ENCODE results near the gene MMD2. TPM values are rescaled to one million over a fixed set of nuclear protein-coding genes. Genes with fewer than 3 reads are reported as not detected.
A peak's percentile ranks its signal among the peaks of the same experiment; 100 is the strongest.

The MMD2 gene
- total RNA-seq, 6 experiments from 2014 or later, result not detected

- no peaks in the 10 kb centered on the region; the same call in 1 of the 2 replicates for H3K9me3 Mint-ChIP-seq
- no peak for TF ChIP-seq CTCF (IDR thresholded peaks at IDR 0.05)
- DNase-seq, result no peak
- no peak overlapping the region for H3K4me3 Mint-ChIP-seq
- H3K27ac Mint-ChIP-seq, result no peak overlapping the region
- no peaks in the 10 kb centered on the region; the same call in 1 of the 2 replicates for H3K4me1 Mint-ChIP-seq (ENCODE audit: low read depth)
- H3K27me3 Mint-ChIP-seq (ENCODE audit: insufficient read depth), result peaks cover 9% of the 10 kb centered on the region
- H3K36me3 Mint-ChIP-seq (ENCODE audit: low read depth), result 0 out of 2 replicates have a peak, but pooled peaks cover 5% of the 10 kb centered on the region
Measured at GRCh38 chr7:4861227-4861626, 97.8 kb downstream of the MMD2 start.

- DNase-seq, result no peak
- H3K4me3 Mint-ChIP-seq, result peak overlapping the region; percentile 61
- H3K27me3 Mint-ChIP-seq (ENCODE audit: insufficient read depth), result peaks cover 12% of the 10 kb centered on the region
- peaks cover under 1% of the 10 kb centered on the region for H3K9me3 Mint-ChIP-seq
- no peak overlapping the region for H3K27ac Mint-ChIP-seq
- no peaks in the 10 kb centered on the region for H3K36me3 Mint-ChIP-seq (ENCODE audit: low read depth)
- no peak for TF ChIP-seq CTCF (IDR thresholded peaks at IDR 0.05)
- peaks cover 1% of the 10 kb centered on the region for H3K4me1 Mint-ChIP-seq (ENCODE audit: low read depth)
Measured at GRCh38 chr7:4857189-4857588, 101.8 kb downstream of the MMD2 start.

GRCh38 chr7:4856336-4857057 is 102.5 kb downstream of the MMD2 start:
- peaks cover under 1% of the 10 kb centered on the region; the same call in 1 of the 2 replicates for H3K36me3 Mint-ChIP-seq (ENCODE audit: low read depth)
- H3K27ac Mint-ChIP-seq, result no peak overlapping the region
- peaks cover 7% of the 10 kb centered on the region for H3K9me3 Mint-ChIP-seq
- TF ChIP-seq CTCF (IDR thresholded peaks at IDR 0.05), result no peak
- H3K4me3 Mint-ChIP-seq, result no peak overlapping the region
- no peak for DNase-seq
- peaks cover 16% of the 10 kb centered on the region for H3K27me3 Mint-ChIP-seq (ENCODE audit: insufficient read depth)
- H3K4me1 Mint-ChIP-seq (ENCODE audit: low read depth), result peaks cover 8% of the 10 kb centered on the region

Other genes with a start within 250 kb of the MMD2 start
- gene AP5Z1, start 183.6 kb downstream of the MMD2 start, total RNA-seq (2021; fragmentation: NEBNext Ultra II Directional; extraction: Animal tissue kit (Norgen Biotek cat#: 25700)), result 10 to 100 TPM; 39.8 to 50.4 (median 42.1) TPM
- not detected for gene PAPOLB, start 97.2 kb downstream of the MMD2 start, total RNA-seq (2021; fragmentation: NEBNext Ultra II Directional; extraction: Animal tissue kit (Norgen Biotek cat#: 25700))
- gene RADIL, start 75.5 kb downstream of the MMD2 start, total RNA-seq (2021; fragmentation: NEBNext Ultra II Directional; extraction: Animal tissue kit (Norgen Biotek cat#: 25700)), result under 1 TPM; 0.09 to 0.43 (median 0.24) TPM
- 1 to 10 TPM; 7.0 to 8.2 (median 8.0) TPM for gene RBAK, start 86.7 kb upstream of the MMD2 start, total RNA-seq (2021; fragmentation: NEBNext Ultra II Directional; extraction: Animal tissue kit (Norgen Biotek cat#: 25700))
- 10 to 100 TPM; 55.0 to 71.9 (median 59.2) TPM for gene WIPI2, start 231.0 kb upstream of the MMD2 start, total RNA-seq (2021; fragmentation: NEBNext Ultra II Directional; extraction: Animal tissue kit (Norgen Biotek cat#: 25700))